SH-SY5Y (cell line): Measurements from ENCODE around the gene SH2D3A.

Experiments used
- GATA2 ChIP-seq: IDR thresholded peaks from 2 replicates; pipeline ENCODE4 v1.6.1; 2011; ENCODE audit warnings: mild to moderate bottlenecking, low read depth, low read length
- GATA3 ChIP-seq: IDR thresholded peaks from 2 replicates; pipeline ENCODE4 v1.6.1; 2011; ENCODE audit warnings: low read depth, mild to moderate bottlenecking, low read length, moderate library complexity

GRCh38 chr19:6725513-6726231 is 41.6 kb downstream of the SH2D3A start:
- no peak for TF ChIP-seq GATA3
- no peak for TF ChIP-seq GATA2
